Forelimb muscle (tissue), 1 donor: ENCODE results near the gene AQP9. TPM values are rescaled to one million over a fixed set of nuclear protein-coding genes. Genes with fewer than 3 reads are reported as not detected.

Experiments used
- DNase-seq: peaks from one replicate; pipeline ENCODE4 v3.0.0-alpha.2; 2013; ENCODE audit warnings: low read depth
- polyA plus RNA-seq: library from polyadenylated mRNA; unstranded; fragments of 120-200 nt; gene quantifications from one replicate; pipeline ENCODE4 v1.2.1, GENCODE V29; 2013; ENCODE audit not compliant: insufficient read length

Gene AQP9
- polyA plus RNA-seq, 1 donor: not detected

DNA sequence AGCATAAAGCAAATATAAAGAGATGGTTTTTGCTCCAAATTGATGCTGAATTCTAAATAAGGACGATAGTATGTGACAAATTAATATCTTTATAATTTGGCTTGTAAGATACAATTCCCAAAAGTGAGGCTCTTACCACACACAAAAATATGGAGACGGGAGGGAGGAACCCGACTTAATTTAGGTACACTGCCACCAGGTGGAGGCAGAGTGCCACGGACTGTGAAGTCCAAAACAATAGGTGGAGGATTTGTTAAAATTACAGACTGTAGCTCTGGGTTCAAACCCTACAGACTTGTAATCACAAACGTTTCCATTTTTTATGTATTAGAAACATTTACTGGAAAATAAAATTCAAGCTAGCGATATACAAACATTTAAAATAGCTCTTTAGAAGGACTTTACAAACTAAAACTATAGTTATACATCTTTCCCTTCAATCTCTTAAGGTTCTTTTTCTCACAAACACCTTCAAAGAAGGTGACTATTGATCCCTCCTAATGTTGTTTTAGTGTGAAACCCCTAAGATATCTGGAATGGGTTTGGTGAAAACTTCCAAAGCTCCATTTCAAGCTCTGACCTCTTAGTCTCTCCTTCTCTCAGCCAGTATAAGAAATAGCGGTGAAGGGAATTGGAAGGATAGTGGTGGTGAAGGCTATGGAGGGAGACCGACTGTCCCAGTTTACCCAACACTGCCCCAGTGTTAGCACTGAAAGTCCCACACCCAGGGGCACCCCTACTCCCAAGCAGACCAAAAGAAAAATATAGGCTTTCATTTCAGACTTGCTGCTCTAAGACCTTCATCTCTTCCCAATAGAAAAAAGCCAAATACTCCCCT lies 89.7 kb downstream of the AQP9 start:
- no peak for DNase-seq

DNA sequence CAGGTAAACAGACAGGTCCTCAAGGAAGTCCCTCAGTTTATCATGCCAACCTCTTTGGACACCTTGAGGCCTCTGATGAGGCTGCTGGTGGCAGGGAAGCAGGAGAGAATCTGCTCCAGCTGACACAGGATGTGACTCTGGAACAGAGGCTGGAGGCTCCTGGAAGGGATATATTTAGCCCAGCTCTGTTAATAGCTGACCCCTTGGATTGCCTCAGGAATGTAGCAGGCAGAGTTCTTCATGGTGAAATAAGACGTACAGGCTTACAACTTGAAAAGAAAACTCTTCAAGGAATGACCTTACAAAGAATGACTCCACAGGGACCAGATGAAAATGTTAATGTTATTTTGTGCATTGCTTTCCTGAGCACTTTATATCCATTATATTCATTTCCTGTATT lies 90.5 kb downstream of the AQP9 start:
- no peak for DNase-seq

DNA sequence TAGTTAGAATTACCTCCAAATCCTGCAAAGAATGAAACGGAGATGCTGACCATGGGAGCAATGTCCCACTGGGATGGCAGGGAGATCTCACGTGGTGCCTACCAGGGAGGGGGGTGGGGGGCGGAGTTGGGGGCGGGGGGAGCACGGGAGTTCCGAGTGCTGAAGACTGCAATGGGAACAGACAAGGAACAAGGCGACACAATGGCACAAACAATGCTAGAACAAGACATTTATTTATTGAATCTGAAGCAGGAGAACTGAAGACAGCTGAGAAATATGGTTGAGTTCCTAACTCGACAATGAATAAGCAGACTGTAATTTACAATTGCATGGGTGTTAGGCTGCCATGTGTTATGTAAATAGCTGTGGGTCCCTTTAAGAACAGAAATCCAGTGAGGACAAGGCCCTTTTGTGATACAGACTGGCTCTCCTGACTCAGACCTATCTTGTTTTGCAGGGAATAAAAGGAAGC lies 91.2 kb downstream of the AQP9 start:
- no peak for DNase-seq

DNA sequence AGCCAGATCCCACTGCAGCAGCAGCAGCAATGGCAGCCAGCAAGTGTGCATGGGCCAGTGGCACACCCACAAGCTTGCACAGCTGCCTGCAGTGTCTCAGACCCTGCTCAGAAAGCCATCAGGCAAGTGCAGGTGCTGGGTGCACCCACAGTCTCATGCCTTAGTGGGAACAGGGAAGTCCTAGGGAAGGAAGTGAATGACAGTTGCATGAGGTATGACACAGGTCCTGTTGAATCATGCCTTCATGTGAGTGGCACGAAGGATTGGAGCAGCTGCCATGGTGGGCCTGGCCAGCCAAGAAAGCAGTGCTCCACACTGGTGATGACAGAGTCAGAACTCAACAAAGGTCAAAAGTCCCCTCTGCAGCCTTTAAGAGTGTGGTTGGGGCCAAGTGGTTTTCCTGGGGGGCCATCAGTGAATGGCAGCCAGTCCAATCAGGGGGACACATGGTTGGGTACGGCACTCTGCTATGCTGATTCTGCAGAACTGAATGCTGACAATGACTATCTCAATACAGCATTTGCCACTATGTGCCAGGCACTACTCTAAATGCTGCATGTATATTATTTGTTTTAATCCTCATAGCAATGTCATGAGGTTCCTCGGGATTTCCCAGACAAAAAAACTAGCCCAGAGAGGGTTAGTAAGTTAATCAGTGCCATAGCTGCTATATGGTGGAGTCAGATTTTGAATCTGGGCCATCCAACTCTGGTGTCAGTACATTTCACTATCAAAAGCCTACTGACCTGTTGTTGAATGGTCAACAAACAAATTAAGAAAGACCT lies 94.3 kb downstream of the AQP9 start:
- DNase-seq: no peak

DNA sequence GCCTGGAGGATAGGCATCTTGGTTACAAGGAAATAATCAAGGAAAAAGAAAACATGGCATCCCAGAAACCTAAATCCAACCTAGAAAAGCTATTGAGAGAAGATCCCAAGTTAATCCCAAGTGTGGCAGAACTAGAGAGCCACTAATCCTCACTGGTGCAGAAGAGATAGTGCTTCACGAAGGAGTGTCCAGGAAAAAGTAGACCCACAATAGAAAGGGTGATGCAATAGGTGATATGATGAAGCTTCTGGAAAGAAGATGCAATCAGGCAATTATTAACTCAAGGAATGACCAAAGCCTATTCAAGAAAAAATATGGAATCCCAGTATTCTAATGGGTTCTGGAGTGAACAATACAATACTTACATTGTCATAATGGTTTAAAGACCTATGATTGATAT lies 95.2 kb downstream of the AQP9 start:
- DNase-seq: no peak

Other genes starting within 250 kb of the AQP9 start
- gene ALDH1A2, start 72.7 kb upstream of the AQP9 start, polyA plus RNA-seq: 9.3 TPM